Stomach (tissue), 9 donors: ENCODE measurements around the gene FHOD3. TPM values are rescaled to one million over a fixed set of nuclear protein-coding genes. Genes with fewer than 3 reads are reported as not detected.

ENCODE experiments used
- DNase-seq, 2 donors: peaks; one replicate each; pipeline versions ENCODE4 v3.0.0 to v3.0.0-alpha.2; 2013 to 2019
- H3K27ac ChIP-seq, 5 donors: fragments of 200-600 bp in 4 of 5; sonication (generic) in 4 of 5; one replicate each; pipeline ENCODE4 v1.5.1; 2013 to 2019; ENCODE audit warnings: mild to moderate bottlenecking in 1 of 5, moderate library complexity in 1 of 5
- H3K27me3 ChIP-seq, 3 donors: fragments of 200-600 bp; sonication (generic); one replicate each; pipeline ENCODE4 v1.5.1; 2017 to 2019; ENCODE audit warnings: mixed run types in 1 of 3
- H3K36me3 ChIP-seq, 4 donors: fragments of 200-600 bp; sonication (generic); 1 replicate in 3 of 4; 2 replicates in 1 of 4; pipeline ENCODE4 v1.5.1; 2016 to 2019
- H3K4me1 ChIP-seq, 4 donors: fragments of 200-600 bp; sonication (generic); one replicate each; pipeline ENCODE4 v1.5.1; 2016 to 2019
- H3K4me3 ChIP-seq, 4 donors: fragments of 200-600 bp; sonication (generic) in 3 of 4; one replicate each; pipeline ENCODE4 v1.5.1; 2016 to 2019; ENCODE audit warnings: mild to moderate bottlenecking in 1 of 4
- H3K9me3 ChIP-seq, 4 donors: fragments of 200-600 bp; sonication (generic); one replicate each; pipeline ENCODE4 v1.5.1; 2016 to 2019
- CTCF ChIP-seq, 7 experiments: fragments of 450-650 bp in 4 of 7; fragments of 200-600 bp in 3 of 7; sonication (generic) in 3 of 7; IDR thresholded peaks; one replicate each; pipeline ENCODE4 v1.5.1; 2016 to 2019; ENCODE audit warnings: antibody characterized with exemption in 7 of 7, control low read depth in 2 of 7, mild to moderate bottlenecking in 1 of 7
- EP300 ChIP-seq: sonication (generic); formaldehyde crosslinking; IDR thresholded peaks from one replicate; pipeline ENCODE4 v1.6.1; 2017; ENCODE audit warnings: antibody characterized with exemption
- POLR2A ChIP-seq, 4 donors: fragments of 450-650 bp; IDR thresholded peaks; one replicate each; pipeline ENCODE4 v1.6.1; 2016; ENCODE audit warnings: antibody characterized with exemption in 4 of 4, control low read depth in 2 of 4, mild to moderate bottlenecking in 1 of 4, moderate library complexity in 1 of 4
- POLR2AphosphoS5 ChIP-seq, 3 donors: sonication (generic); formaldehyde crosslinking; IDR thresholded peaks; one replicate each; pipeline ENCODE4 v1.6.1; 2016; ENCODE audit warnings: antibody characterized with exemption in 3 of 3
- WGBS, 5 donors: extraction: QIAGEN DNeasy Blood & Tissue Kit in 3 of 5; methylation state at CpG; one replicate each; pipeline versions ENCODE4 v1.1.5 to v1.1.7; 2013 to 2018; 5-methylcytosine and 5-hydroxymethylcytosine counted together
- intact Hi-C: fragments of 100-400 bp; cut with DNase I; formaldehyde crosslinking; loops from one replicate; pipeline ENCODE4 v1.15.1; 2023; ENCODE audit warnings: low total_unique reads
- polyA plus RNA-seq, 3 donors: library from polyadenylated mRNA; stranded (reverse); fragments of 200-250 nt; gene quantifications; one replicate each; pipeline ENCODE4 v1.2.3, GENCODE V29; 2013
- total RNA-seq, 5 donors: library from RNA; depleted of rRNA; stranded (reverse); fragments of >200 nt; gene quantifications; one replicate each; pipeline versions ENCODE4 v1.1.0 to v1.2.3, GENCODE V29; 2014 to 2016
- donor health status: healthy with polysubstance abuse.
- donor health status: Bipolar disorder and iron deficiency.
- donor health status: healthy.

FHOD3 gene
- total and polyA plus RNA-seq, 8 donors: under 0.01 to 9.1 (median 4.6) TPM

GRCh38 chr18:36419900-36420531, 122.5 kb downstream of the FHOD3 start:
- DNase-seq: no peak
- H3K4me3 ChIP-seq: no peak overlapping the region
- H3K4me1 ChIP-seq: peaks cover 0 to 22% (median 2%) of the 10 kb centered on the region in 4 donors
- 77 to 88% (median 82%) methylated on average over 7 of the region's 7 CpGs for WGBS, 5 donors
- no peak overlapping the region for H3K27ac ChIP-seq
- H3K27me3 ChIP-seq: no peaks in the 10 kb centered on the region
- H3K36me3 ChIP-seq: no peaks in the 10 kb centered on the region
- intact Hi-C loops: no loop called here
- no peak for TF ChIP-seq POLR2A (IDR thresholded peaks at IDR 0.05)
- no peak for TF ChIP-seq EP300
- TF ChIP-seq CTCF (IDR thresholded peaks at IDR 0.05): no peak
- TF ChIP-seq POLR2AphosphoS5 (IDR thresholded peaks at IDR 0.05): no peak
- no peaks in the 10 kb centered on the region for H3K9me3 ChIP-seq

- Histone ChIP-seq H3K4me3 (no peak overlapping the region), H3K27ac (no peak overlapping the region), H3K27me3 (no peaks in the 10 kb centered on the region), H3K36me3 (no peaks in the 10 kb centered on the region), H3K4me1 (peaks cover 0 to 22% (median 2%) of the 10 kb centered on the region in 4 donors), H3K9me3 (no peaks in the 10 kb centered on the region)
- TF ChIP-seq CTCF (IDR thresholded peaks at IDR 0.05) (no peak), EP300 (no peak), POLR2AphosphoS5 (IDR thresholded peaks at IDR 0.05) (no peak), POLR2A (IDR thresholded peaks at IDR 0.05) (no peak)
- WGBS, 5 donors: 33 to 57% (median 45%) methylated on average over 1 of the region's 1 CpG
- intact Hi-C loops: no loop called here
- DNase-seq: no peak
These were observed 123.3 kb downstream of the FHOD3 start for GRCh38 chr18:36420826-36421225.

- WGBS, 5 donors: 64 to 75% (median 68%) methylated on average over 4 of the region's 4 CpGs
- TF ChIP-seq POLR2A (IDR thresholded peaks at IDR 0.05) (no peak), EP300 (no peak), POLR2AphosphoS5 (IDR thresholded peaks at IDR 0.05) (no peak), CTCF (IDR thresholded peaks at IDR 0.05) (no peak)
- no peak overlapping the region for H3K4me3 ChIP-seq
- H3K4me1 ChIP-seq: peaks cover 0 to 12% (median 2%) of the 10 kb centered on the region in 4 donors
- no peaks in the 10 kb centered on the region for H3K27me3 ChIP-seq
- no peaks in the 10 kb centered on the region for H3K36me3 ChIP-seq
- H3K9me3 ChIP-seq: no peaks in the 10 kb centered on the region
- intact Hi-C loops: no loop called here
- DNase-seq: no peak
- no peak overlapping the region for H3K27ac ChIP-seq
These were observed 127.2 kb downstream of the FHOD3 start for GRCh38 chr18:36424741-36425142.

GRCh38 chr18:36427369-36427768, 129.9 kb downstream of the FHOD3 start:
- WGBS, 5 donors: 88 to 95% (median 91%) methylated on average over 3 of the region's 3 CpGs
- intact Hi-C loops: no loop called here
- TF ChIP-seq CTCF (IDR thresholded peaks at IDR 0.05) (no peak), POLR2A (IDR thresholded peaks at IDR 0.05) (no peak), POLR2AphosphoS5 (IDR thresholded peaks at IDR 0.05) (no peak)
- no peaks in the 10 kb centered on the region for H3K4me1 ChIP-seq
- no peaks in the 10 kb centered on the region for H3K36me3 ChIP-seq
- H3K27ac ChIP-seq: no peak overlapping the region
- no peaks in the 10 kb centered on the region for H3K9me3 ChIP-seq
- no peak for DNase-seq
- no peaks in the 10 kb centered on the region for H3K27me3 ChIP-seq
- H3K4me3 ChIP-seq: no peak overlapping the region
